Nucleus accumbens (tissue), 56 donors: ENCODE data around the gene RPL12.
"Not testable (repeated sequence)": the region's sequence is repeated elsewhere in the genome, so short reads cannot be mapped to it uniquely, and the experiment has no call there.

Experiments used
- DNase-seq, 56 donors: peaks; one replicate each; lab custom pipeline; 2025; lab: John Stamatoyannopoulos, UW

The RPL12 gene

GRCh38 chr9:127473501-127473900, 22.3 kb upstream of the RPL12 start:
- no peak for DNase-seq

GRCh38 chr9:127470662-127471061, 19.5 kb upstream of the RPL12 start:
- DNase-seq = no peak

GRCh38 chr9:127467621-127468020, 16.4 kb upstream of the RPL12 start:
- no peak for DNase-seq

DNA sequence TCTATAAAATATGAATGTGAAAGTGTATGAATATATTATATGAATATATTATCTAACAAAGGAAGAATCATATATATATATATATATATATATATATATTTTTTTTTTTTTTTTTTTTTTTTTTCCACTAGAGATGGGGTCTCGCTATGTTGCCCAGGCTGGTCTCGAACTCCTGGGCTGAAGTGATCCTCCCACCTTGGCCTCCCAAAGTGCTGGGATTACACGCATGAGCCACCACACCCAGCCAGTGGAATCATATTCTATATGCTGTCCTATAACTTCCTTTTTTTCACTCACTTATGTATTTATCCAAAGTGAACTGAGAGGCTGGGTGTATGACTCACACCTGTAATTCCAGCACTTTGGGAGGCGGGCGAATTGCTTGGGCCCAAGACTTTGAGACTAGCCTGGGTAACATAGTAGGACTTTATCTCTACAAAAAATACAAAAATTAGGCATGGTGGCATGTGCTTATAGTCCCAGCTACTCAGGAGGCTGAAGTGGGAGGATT, 15.3 kb upstream of the RPL12 start:
- not testable (repeated sequence) for DNase-seq

- no peak for DNase-seq
These were observed 12.7 kb upstream of the RPL12 start for GRCh38 chr9:127463911-127464310.

DNA sequence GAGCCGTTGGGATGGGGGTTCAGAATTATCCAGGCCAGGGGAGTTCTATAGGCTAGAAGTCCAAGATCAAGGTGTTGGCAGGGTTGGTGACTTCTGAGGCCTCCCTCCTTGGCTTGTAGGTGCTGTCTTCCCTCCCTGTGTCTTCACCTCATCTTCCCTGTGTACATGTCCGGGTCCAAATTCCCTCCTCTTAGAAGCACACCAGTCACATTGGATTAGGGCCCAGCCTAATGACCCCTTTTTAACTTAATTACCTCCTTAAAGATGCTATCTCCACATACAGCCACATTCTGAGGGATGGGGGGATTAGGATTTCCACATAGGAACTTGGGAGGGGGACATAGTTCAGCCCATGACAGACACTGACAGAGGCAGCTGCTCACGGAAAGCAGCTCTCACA, 12.2 kb upstream of the RPL12 start:
- no peak for DNase-seq

DNA sequence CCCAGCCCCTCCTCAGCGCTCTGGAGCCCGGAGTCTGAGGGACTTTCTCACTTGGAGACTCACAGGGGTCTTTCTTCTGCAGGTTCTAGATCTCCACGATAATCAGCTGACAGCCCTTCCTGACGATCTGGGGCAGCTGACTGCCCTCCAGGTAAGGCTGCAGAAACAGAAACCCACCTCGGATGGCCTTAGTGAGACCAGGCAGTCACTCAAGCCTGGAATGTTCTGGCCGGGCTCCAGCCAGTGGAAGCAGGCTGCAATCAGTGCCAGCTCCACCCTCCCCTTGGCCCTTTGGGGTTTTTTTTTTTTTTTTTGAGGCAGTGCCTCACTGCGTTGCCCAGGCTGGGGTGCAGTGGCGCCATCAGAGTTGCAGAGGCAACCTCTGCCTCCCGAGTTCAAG, 7.7 kb upstream of the RPL12 start:
- peak in 2 of 56 donors; percentile 5 to 19 for DNase-seq

DNA sequence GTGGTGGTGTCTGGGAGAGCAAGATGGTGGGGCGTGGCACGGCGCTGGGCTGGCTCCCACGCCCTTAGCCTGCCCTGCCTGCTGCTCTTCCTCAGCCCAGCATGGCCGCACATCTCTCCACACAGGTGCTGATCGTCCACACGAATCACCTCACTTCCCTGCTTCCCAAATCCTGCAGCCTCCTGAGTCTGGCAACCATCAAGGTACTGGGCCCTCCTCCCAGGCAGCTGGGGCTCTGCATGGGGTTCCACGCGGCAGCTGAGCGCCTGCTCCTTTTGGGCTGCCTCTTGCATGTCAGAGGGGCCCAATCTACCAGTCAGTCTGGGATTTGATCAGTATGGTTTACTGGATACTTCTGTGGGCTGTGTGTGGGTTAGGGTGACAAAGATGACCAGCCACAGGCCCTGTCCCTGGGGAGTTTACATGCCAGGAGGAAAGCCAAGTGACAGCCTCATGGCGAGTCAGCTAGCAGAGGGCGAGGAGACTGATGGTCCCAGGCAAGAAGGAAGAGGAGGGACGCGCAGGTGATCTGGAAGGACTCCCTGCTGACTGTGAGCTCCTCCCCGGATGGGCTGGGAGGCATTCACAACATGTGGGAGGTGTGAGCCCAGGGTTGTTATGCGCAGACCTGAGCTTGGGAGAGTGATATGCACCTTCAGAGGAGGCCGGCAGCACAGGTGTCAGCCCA, 6.1 kb upstream of the RPL12 start:
- no peak for DNase-seq

- DNase-seq = peak in 3 of 56 donors; percentile 7 to 45 (median 21)
These were observed 4.3 kb upstream of the RPL12 start for GRCh38 chr9:127455324-127455992.

DNA sequence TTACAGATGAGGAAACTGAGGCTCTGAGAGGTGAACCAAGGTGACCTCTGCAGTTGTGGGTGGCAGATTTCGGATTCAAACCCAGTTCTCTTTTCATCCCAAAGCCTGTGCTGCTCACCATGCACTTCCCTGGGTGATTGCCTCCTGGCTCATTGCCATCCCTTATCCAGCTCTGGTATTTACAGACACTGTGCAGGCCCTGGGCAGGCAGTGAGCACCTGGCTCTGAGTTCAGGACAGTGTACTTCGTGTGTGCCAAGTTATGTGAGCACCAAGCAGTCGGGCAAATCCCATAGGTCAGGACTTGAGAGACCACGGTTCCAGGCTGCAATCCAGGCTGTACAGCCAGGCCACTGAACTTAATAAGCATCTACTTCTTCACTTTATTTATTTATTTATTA, 1.5 kb upstream of the RPL12 start:
- DNase-seq = peak in 1 of 56 donors; percentile 10

GRCh38 chr9:127451858-127452656, 851 bp upstream of the RPL12 start:
- peak in 37 of 56 donors; percentile 11 to 66 (median 48) for DNase-seq

DNA sequence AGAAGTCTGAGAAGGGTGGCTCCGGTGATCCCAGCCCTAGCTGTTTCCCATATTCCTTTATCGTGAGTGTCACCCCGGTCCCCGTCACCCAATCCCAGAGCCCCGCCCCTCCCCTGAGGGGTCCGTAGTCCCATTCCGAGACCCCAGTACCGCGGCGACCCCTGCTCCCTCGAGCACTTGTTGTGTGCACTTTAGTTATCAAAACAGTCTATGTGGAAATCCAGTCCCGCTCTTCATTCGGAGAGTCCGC, 327 bp upstream of the RPL12 start:
- peak in 1 of 56 donors; percentile 56 for DNase-seq

- DNase-seq = peak in 6 of 56 donors; percentile 26 to 50 (median 37)
These were observed 904 bp downstream of the RPL12 start for GRCh38 chr9:127450243-127450760.

DNA sequence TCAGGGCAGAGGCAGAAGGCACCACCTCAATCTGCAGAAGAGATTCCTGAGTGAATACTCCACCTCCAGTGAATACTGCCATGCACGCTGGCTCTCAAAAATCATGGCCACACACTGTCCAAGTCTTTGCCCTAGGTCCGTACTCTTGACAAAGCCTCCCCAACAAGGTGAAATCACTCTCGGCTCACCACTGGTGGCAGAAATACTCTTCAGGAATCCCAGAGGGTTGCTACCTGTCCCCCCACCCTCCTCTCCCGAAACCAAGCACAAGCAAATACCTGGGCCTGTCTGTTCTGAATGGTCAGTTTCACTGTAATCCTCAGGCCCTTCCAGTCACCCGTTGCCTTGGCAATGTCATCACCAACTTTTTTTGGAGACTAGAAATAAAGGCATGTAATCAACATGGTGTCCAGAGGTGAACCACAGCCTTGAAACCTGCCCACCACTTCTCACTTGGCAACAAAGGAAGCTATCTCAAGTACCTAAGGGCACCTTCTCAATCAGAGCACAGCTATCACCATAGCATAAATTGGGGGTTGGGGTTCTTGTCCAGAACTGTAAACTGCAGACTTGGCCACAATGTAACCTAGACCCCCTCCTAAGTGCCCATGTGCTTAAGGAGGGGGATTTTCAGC, 1.8 kb downstream of the RPL12 start:
- DNase-seq = no peak

GRCh38 chr9:127448112-127448805, 2.9 kb downstream of the RPL12 start:
- no peak for DNase-seq

- no peak for DNase-seq
These were observed 3.6 kb downstream of the RPL12 start for GRCh38 chr9:127447416-127448111.

GRCh38 chr9:127446713-127447415, 4.3 kb downstream of the RPL12 start:
- no peak for DNase-seq

- no peak for DNase-seq
These were observed 5.1 kb downstream of the RPL12 start for GRCh38 chr9:127445851-127446712.
